Immature natural killer cell (primary cell): ENCODE results near the gene CLNK. TPM values are rescaled to one million over a fixed set of nuclear protein-coding genes. Genes with fewer than 3 reads are reported as not detected.

Experiments
- DNase-seq, 3 donors: peaks; one replicate each; pipeline ENCODE4 v3.0.0; 2022; ENCODE audit warnings: mixed read lengths in 1 of 3
- H3K27ac Mint-ChIP-seq, 6 donors: one replicate each; pipeline ENCODE4 v1.8.0; 2020; ENCODE audit warnings: mixed read lengths in 6 of 6, mild to moderate bottlenecking in 5 of 6, inconsistent platforms in 4 of 6, moderate library complexity in 3 of 6
- H3K27me3 Mint-ChIP-seq, 3 donors: one replicate each; pipeline ENCODE4 v1.8.0; 2020 to 2021; ENCODE audit warnings: low read depth in 3 of 3, mild to moderate bottlenecking in 3 of 3, mixed read lengths in 3 of 3, moderate library complexity in 3 of 3, inconsistent platforms in 1 of 3
- H3K36me3 Mint-ChIP-seq, 3 donors: one replicate each; pipeline ENCODE4 v1.8.0; 2020; ENCODE audit warnings: mixed read lengths in 3 of 3, inconsistent platforms in 2 of 3, mild to moderate bottlenecking in 2 of 3
- H3K4me1 Mint-ChIP-seq, 2 donors: one replicate each; pipeline ENCODE4 v1.8.0; 2020; ENCODE audit warnings: inconsistent platforms in 2 of 2, mild to moderate bottlenecking in 2 of 2, mixed read lengths in 2 of 2, moderate library complexity in 1 of 2
- H3K4me3 Mint-ChIP-seq, 5 donors: one replicate each; pipeline ENCODE4 v1.8.0; 2020; ENCODE audit warnings: mild to moderate bottlenecking in 5 of 5, mixed read lengths in 5 of 5, inconsistent platforms in 3 of 5, moderate library complexity in 3 of 5
- H3K9me3 Mint-ChIP-seq, 6 donors: one replicate each; pipeline ENCODE4 v1.8.0; 2020; ENCODE audit warnings: mild to moderate bottlenecking in 6 of 6, mixed read lengths in 6 of 6, inconsistent platforms in 4 of 6, moderate library complexity in 3 of 6
- polyA plus RNA-seq, 3 donors: library from polyadenylated mRNA; unstranded; fragments of 300-500 nt; fragmentation: Illumina TruSeq; gene quantifications; one replicate each; pipeline ENCODE4 v1.2.3, GENCODE V29; 2021

CLNK gene, protein sequence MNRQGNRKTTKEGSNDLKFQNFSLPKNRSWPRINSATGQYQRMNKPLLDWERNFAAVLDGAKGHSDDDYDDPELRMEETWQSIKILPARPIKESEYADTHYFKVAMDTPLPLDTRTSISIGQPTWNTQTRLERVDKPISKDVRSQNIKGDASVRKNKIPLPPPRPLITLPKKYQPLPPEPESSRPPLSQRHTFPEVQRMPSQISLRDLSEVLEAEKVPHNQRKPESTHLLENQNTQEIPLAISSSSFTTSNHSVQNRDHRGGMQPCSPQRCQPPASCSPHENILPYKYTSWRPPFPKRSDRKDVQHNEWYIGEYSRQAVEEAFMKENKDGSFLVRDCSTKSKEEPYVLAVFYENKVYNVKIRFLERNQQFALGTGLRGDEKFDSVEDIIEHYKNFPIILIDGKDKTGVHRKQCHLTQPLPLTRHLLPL
- polyA plus RNA-seq, result 1 to 10 TPM in 2 of 3 donors, not detected in 1; 1.5 to 1.8 TPM

- Mint-ChIP-seq H3K4me1 (peaks cover 21 to 44% of the 10 kb centered on the region in 2 donors), H3K9me3 (no peaks in the 10 kb centered on the region), H3K36me3 (no peaks in the 10 kb centered on the region), H3K27me3 (no peaks in the 10 kb centered on the region), H3K4me3 (peak within 1 kb of the TSS; percentile 76 to 86 (median 79)), H3K27ac (peak within 1 kb of the TSS; percentile 31 to 89 (median 81))
- peak; percentile 41 to 43 (median 43) for DNase-seq
These were observed at the start of gene CLNK for GRCh38 chr4:10684631-10685030. Gene CLNK (minus strand): TSS chr4:10684768. CDS start chr4:10667869, 16,899 bp downstream.

- no peak for DNase-seq
- Mint-ChIP-seq H3K27me3 (peaks cover 0 to 4% (median 2%) of the 10 kb centered on the region in 3 donors), H3K4me1 (peaks cover 18 to 31% of the 10 kb centered on the region in 2 donors), H3K9me3 (no peaks in the 10 kb centered on the region), H3K27ac (peak overlapping the region in 1 of 6 donors; percentile 43), H3K36me3 (no peaks in the 10 kb centered on the region), H3K4me3 (peak overlapping the region in 1 of 5 donors; percentile 5)
These were observed 49.0 kb upstream of the CLNK start for GRCh38 chr4:10733481-10734062.

GRCh38 chr4:10732914-10733415 is 48.4 kb upstream of the CLNK start:
- peak; percentile 8 to 19 (median 10) for DNase-seq
- peaks cover 0 to 4% (median 2%) of the 10 kb centered on the region in 3 donors for H3K27me3 Mint-ChIP-seq
- H3K27ac Mint-ChIP-seq, result peak overlapping the region in 2 of 6 donors; percentile 8 to 43
- peak overlapping the region in 4 of 5 donors; percentile 3 to 46 (median 20) for H3K4me3 Mint-ChIP-seq
- H3K9me3 Mint-ChIP-seq, result no peaks in the 10 kb centered on the region
- H3K36me3 Mint-ChIP-seq, result no peaks in the 10 kb centered on the region
- H3K4me1 Mint-ChIP-seq, result peaks cover 18 to 31% of the 10 kb centered on the region in 2 donors

DNA sequence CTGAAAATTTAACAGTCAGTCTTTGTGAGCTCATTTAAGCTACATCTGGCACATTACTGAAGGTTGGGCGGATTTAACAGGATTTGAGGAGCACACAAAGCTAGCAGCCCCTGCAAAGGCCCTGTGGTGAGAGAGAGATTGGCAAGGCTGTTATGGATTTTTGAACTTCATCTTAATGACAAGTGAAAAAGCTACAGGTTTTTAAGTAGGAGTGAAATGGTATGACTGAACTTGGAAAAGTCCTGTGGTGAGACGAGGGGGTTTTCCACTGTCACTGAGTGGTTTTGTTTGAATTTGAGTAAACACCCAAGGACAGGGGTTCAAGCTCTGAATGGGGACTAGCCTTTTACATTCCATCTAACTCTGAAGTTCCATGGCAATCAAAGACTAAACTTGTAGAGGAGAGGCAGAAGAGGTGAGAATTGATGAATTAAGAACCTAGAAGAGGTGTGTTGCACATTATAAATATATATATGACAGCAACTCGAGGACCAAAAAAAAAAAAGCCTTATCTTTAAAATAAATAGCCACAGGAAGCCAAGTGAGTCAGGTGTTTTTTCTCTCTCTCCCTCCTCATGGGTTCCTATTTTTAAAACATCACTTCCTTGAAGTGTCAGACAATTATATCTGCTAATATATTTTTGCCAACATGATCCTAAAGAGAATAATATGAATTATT is 47.8 kb upstream of the CLNK start:
- H3K9me3 Mint-ChIP-seq, result no peaks in the 10 kb centered on the region

GRCh38 chr4:10731690-10732089 is 47.1 kb upstream of the CLNK start:
- Mint-ChIP-seq H3K27me3 (peaks cover 0 to 4% (median 2%) of the 10 kb centered on the region in 3 donors), H3K36me3 (no peaks in the 10 kb centered on the region), H3K4me3 (no peak overlapping the region), H3K9me3 (no peaks in the 10 kb centered on the region), H3K4me1 (peaks cover 18 to 31% of the 10 kb centered on the region in 2 donors), H3K27ac (no peak overlapping the region)
- DNase-seq, result no peak

More for the DNA sequence above, 47.8 kb upstream of the CLNK start:
- Mint-ChIP-seq H3K27me3 (peaks cover 0 to 4% (median 2%) of the 10 kb centered on the region in 3 donors), H3K27ac (peak overlapping the region in 1 of 6 donors; percentile 43), H3K4me1 (peaks cover 18 to 31% of the 10 kb centered on the region in 2 donors), H3K36me3 (no peaks in the 10 kb centered on the region), H3K4me3 (peak overlapping the region in 4 of 5 donors; percentile 6 to 36 (median 18))
- no peak for DNase-seq

DNA sequence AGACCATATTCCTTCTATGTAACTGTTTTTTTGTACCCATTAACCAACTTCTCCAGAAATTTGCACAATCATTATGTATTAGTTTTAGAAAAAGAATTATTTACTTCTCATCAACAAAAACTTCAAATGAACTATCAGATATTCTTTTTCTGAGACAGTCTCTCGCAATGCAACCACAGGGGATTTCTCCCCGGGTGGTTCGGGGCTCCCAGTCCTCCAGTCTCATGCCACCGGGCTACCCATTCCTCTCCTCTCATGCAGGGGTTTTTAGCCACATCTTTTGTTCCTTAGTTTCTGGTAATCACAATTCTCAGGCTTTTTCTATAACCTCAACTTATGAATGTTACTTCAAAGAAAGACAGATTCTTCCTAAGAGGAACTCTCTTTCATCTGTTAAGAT is 46.6 kb upstream of the CLNK start:
- H3K4me1 Mint-ChIP-seq, result peaks cover 18 to 31% of the 10 kb centered on the region in 2 donors
- DNase-seq, result no peak
- H3K27me3 Mint-ChIP-seq, result peaks cover 0 to under 1% (median under 1%) of the 10 kb centered on the region in 3 donors
- no peak overlapping the region for H3K4me3 Mint-ChIP-seq
- H3K27ac Mint-ChIP-seq, result no peak overlapping the region
- H3K9me3 Mint-ChIP-seq, result no peaks in the 10 kb centered on the region
- no peaks in the 10 kb centered on the region for H3K36me3 Mint-ChIP-seq

DNA sequence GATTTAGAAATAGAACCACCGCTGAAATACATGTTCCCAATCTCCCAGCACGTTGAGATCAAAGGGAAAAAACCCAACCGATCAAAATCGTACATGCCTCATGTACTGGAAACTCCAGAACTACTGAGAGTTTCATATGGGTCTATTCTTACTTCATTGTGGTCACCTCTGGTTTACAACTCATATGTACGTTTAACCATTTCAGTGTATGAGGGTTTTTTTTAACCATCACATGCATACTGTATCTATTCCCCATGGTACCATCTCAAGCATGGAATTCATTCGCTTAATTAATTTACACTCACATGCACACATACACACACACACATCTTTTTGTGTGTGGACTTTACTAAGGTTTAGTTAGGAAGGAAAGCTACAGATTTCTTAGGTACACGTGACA is 46.0 kb upstream of the CLNK start:
- no peak overlapping the region for H3K4me3 Mint-ChIP-seq
- peaks cover 18 to 31% of the 10 kb centered on the region in 2 donors for H3K4me1 Mint-ChIP-seq
- DNase-seq, result no peak
- no peaks in the 10 kb centered on the region for H3K36me3 Mint-ChIP-seq
- no peaks in the 10 kb centered on the region for H3K27me3 Mint-ChIP-seq
- no peaks in the 10 kb centered on the region for H3K9me3 Mint-ChIP-seq
- H3K27ac Mint-ChIP-seq, result no peak overlapping the region

DNA sequence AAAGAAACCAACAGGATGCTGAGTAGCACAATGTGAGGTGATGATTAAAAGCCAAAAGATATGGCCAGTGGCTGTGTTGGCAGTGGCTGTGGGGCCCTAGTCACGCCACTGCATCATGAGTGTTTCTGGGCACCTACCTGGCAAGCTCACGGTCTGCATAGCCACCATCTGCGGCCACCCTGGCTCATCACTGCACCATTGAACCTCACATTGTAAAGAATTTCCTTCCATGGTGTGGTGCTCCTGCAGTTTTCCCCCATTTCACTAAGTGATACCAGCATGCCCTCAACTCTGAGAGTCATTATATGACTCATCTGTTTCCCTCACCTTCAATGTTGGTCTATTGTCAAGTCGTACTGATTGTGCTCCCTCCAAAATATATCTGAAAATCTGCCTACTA is 45.5 kb upstream of the CLNK start:
- Mint-ChIP-seq H3K9me3 (no peaks in the 10 kb centered on the region), H3K4me1 (peaks cover 18 to 31% of the 10 kb centered on the region in 2 donors), H3K27me3 (no peaks in the 10 kb centered on the region), H3K36me3 (no peaks in the 10 kb centered on the region), H3K4me3 (no peak overlapping the region), H3K27ac (no peak overlapping the region)
- no peak for DNase-seq

DNA sequence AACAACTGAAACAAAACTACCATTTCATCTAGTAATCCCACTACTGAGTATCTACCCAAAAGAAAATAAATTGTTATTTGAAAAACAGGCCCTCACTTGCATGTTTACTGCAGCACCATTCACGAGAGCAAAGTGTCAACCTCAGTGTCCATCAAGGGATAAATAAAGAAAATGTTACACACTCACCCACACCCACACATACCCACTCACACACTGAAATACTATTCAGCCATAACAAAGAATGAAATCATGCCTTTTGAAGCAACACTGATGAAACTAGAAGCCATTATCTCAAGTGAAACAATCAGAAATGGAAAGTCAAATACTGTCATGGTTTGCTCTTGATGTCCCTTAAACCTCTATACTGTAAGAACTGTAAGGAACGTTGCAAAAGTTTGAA is 44.8 kb upstream of the CLNK start:
- H3K27ac Mint-ChIP-seq, result no peak overlapping the region
- no peak overlapping the region for H3K4me3 Mint-ChIP-seq

GRCh38 chr4:10728016-10728415 is 43.4 kb upstream of the CLNK start:
- Mint-ChIP-seq H3K36me3 (no peaks in the 10 kb centered on the region), H3K27me3 (peaks cover 0 to 4% (median 0%) of the 10 kb centered on the region in 3 donors), H3K4me3 (no peak overlapping the region), H3K27ac (no peak overlapping the region), H3K4me1 (peaks cover 10 to 19% of the 10 kb centered on the region in 2 donors), H3K9me3 (no peaks in the 10 kb centered on the region)
- no peak for DNase-seq

More for the DNA sequence above, 44.8 kb upstream of the CLNK start:
- no peaks in the 10 kb centered on the region for H3K36me3 Mint-ChIP-seq
- no peak for DNase-seq
- H3K9me3 Mint-ChIP-seq, result no peaks in the 10 kb centered on the region
- H3K27me3 Mint-ChIP-seq, result no peaks in the 10 kb centered on the region
- H3K4me1 Mint-ChIP-seq, result peaks cover 18 to 31% of the 10 kb centered on the region in 2 donors

DNA sequence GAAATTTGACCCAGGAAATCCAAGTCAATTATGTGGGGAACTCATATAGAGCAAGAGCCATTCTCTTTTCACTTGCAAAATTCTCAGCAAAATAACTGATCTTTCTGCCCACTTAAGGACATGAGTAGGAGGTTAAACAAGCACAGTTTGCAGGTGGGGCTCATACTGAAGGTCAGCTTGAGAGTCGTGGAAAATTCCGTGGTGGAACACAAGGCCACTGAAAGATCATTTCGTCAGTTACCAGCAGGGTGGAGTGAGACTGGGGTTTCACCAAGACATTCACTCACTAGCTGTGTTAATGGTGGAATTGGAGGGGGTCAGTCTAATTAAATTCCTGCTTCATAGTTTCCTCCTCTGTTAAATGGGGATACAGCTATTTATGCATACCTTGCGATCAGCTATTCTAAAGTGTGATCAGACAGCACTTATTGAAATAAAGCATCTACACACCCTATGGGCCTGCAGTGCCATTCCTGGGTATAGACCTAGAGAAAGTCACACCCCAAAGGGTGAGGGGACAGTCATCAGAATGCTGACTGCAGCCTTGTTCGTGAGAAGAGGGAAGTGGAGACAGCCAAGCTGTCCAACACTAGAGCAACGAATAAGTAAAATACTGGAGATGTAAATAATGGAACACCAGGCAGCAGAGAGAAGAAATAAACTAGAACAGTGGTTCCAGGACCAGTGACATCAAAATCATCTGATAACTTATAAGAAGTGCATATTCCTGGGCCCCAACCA is 42.7 kb upstream of the CLNK start:
- Mint-ChIP-seq H3K27me3 (peaks cover 0 to 4% (median 1%) of the 10 kb centered on the region in 3 donors), H3K36me3 (no peaks in the 10 kb centered on the region), H3K4me3 (no peak overlapping the region), H3K9me3 (no peaks in the 10 kb centered on the region), H3K4me1 (peaks cover 3 to 12% of the 10 kb centered on the region in 2 donors), H3K27ac (no peak overlapping the region)
- no peak for DNase-seq

DNA sequence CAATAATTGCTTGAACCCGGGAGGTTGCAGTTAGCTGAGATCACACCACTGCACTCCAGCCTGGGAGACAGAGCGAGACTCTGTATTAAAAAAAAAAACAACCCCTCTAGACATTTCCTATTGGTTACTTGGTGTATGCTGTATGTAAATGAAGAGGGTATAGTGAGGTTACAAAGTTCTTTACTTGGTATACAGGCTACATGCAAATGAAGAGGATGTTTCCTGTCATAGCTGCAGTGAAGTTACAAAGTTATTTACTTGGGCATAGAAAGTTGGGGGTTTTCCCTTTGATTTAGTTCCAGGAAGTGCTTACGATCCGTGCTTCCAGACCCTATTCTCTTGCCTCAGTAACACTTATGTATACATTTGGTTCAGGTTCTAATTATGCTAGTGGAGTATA is 38.4 kb upstream of the CLNK start:
- Mint-ChIP-seq H3K9me3 (no peaks in the 10 kb centered on the region), H3K36me3 (no peaks in the 10 kb centered on the region), H3K4me3 (no peak overlapping the region), H3K27me3 (peaks cover 3 to 11% (median 3%) of the 10 kb centered on the region in 3 donors), H3K27ac (no peak overlapping the region), H3K4me1 (no peaks in the 10 kb centered on the region)
- DNase-seq, result no peak

DNA sequence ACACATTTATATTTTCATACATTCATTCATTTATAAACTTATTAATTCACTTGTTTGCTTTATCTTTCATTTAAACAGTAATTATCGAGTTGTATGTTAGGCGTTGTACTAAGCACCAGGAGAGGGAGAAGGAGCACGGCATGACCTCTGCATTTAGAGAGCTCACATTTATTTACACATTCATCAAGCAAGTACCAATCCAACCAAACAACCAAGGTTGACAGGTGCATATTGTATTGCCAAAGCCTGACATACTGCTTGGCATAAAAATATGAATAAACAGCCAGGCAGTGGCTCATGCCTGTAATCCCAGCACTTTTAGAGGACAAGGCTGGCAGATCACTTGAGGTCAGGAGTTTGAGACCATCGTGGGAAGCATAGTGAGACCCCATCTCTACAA is 37.0 kb upstream of the CLNK start:
- no peak for DNase-seq
- Mint-ChIP-seq H3K4me1 (no peaks in the 10 kb centered on the region), H3K27me3 (peaks cover 3 to 11% (median 3%) of the 10 kb centered on the region in 3 donors), H3K4me3 (no peak overlapping the region), H3K27ac (no peak overlapping the region), H3K36me3 (no peaks in the 10 kb centered on the region), H3K9me3 (no peaks in the 10 kb centered on the region)
